HG03354 (cell line): ENCODE measurements around the gene INPP4A.
A peak's percentile ranks its signal among the peaks of the same experiment; 100 is the strongest.
"Not testable (repeated sequence)": the region's sequence is repeated elsewhere in the genome, so short reads cannot be mapped to it uniquely, and the experiment has no call there.

Experiments
- ATAC-seq: cut with Tn5 transposase; IDR thresholded peaks from one replicate; pipeline ENCODE4 v1.9.1; 2021; ENCODE audit warnings: mild to moderate bottlenecking; ENCODE audit not compliant: unreplicated experiment, poor library complexity, severe bottlenecking

INPP4A gene

DNA sequence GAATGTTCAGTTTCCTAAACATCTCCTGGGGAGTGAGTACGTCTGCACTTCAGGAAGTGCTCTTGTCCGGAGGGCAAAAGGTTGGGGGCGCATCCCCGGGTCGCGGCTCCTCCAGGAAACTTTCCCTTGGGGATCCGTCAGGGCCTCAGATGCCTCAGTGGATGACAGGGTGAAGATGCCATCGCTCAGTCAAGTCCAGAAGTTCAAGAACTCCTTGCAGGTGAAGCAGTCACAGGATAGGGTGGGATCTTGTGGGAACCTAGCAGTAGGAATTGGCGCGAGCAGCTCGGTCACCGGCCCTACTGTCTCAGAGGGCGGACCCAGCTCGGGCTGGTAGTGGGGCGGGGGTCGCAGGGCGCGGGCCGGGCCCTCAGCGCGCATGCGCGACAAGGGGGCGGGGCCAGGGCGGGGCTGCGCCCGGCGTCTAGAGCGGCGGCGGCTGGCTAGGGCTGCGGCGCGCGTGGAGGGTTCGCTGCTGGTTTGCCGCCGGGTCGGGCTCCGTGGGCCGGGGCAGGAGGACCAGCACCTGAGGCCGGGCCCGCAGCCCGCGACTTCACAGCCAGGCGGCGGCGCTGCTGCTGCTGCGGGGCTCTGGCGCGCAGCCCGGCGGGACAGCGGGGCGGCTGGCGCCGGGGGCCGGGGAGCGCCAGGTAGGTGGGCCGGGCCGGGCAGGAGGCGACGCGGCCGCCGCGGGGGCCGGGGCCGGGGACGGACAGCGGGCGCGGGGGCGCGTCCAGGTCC is at the start of gene INPP4A:
Gene INPP4A (plus strand): TSS at position 423 of the 741 bp plus-strand sequence. CDS start 75,191 bp downstream, outside the sequence.
- peak; percentile 86 for ATAC-seq

DNA sequence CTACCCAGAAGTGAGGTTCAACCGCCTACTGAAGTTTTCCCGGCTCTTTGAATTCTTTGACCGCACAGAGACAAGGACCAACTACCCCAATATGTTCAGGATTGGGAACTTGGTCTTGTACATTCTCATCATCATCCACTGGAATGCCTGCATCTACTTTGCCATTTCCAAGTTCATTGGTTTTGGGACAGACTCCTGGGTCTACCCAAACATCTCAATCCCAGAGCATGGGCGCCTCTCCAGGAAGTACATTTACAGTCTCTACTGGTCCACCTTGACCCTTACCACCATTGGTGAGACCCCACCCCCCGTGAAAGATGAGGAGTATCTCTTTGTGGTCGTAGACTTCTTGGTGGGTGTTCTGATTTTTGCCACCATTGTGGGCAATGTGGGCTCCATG is 48.7 kb upstream of the INPP4A start:
- ATAC-seq = no peak

DNA sequence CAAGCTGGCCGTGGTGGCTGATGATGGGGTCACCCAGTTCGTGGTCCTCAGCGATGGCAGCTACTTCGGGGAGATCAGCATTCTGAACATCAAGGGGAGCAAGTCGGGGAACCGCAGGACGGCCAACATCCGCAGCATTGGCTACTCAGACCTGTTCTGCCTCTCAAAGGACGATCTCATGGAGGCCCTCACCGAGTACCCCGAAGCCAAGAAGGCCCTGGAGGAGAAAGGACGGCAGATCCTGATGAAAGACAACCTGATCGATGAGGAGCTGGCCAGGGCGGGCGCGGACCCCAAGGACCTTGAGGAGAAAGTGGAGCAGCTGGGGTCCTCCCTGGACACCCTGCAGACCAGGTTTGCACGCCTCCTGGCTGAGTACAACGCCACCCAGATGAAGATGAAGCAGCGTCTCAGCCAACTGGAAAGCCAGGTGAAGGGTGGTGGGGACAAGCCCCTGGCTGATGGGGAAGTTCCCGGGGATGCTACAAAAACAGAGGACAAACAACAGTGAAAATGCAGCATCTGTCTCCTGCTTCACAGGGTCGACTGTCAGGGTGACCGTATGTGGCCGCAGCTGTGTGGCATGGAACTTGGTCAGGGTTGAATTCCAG is 47.8 kb upstream of the INPP4A start:
- ATAC-seq = no peak

DNA sequence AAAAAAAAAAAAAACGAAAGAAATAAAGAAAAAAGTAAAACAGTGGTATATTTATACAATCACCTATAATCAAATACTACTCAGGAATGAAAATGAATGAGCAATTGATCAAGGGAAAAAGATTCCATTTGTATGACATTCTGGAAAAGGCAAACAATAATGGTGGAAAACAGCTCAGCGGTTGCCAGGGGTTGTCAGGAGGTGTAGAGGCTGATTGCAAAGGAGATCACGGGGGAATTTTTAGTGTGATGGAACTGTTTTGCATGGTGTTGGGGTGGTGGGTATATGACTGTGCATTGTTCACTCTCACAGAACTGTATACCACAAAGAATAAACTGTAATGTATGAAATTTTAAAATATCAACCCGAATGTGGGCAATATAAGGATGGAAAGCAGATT is 45.5 kb upstream of the INPP4A start:
- no peak for ATAC-seq

DNA sequence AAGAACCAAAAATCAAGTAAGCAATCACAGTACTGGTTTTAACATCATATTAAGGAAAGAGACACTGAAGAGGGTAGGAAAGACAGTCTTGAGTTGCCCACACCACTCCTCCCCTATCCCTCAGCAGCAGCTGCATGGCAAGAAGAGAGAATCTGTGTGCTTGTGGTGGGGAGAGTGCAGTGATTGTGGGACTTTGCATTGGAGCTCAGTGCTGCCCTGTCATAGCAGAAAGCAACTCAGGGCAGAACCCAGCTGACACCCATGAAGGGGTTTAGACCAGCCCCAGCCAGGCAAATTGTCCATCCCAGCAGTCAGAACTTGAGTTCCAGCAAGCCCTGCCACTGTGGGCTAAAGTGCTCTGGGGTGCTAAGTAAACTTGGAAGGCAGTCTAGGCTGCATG is 40.8 kb upstream of the INPP4A start:
- no peak for ATAC-seq

DNA sequence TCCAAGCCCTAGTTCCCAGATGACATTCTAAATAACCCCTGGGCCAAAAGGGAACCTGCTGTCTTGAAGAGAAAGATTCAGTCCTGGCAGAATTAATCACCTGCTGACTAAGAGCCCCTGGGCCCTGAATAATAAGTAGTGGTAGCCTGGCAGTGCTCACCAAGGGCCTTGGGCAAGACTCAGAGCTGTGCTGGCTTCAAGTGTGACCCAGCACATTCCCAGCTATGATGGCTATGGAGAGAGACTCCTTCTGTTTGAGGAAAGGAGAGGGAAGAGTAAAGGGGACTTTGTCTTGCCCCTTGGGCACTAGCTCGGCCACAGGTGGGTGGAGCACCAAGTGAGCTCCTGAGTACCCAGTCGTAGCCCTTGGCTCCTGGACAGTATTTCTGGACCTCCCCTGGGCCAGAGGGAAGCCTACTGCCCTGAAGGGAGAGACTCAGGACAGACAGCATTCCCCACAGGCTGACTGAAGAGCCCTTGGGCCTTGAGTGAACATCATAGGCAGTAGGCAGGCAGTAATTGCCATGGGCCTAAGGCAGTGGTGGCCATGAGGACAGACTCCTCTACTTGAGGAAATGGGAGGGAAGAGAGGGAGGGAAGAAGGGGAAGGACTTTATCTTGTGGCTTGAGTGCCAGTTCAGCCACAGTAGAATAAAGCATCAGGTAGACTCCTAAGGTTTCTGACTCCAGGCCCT is 40.0 kb upstream of the INPP4A start:
- no peak for ATAC-seq

DNA sequence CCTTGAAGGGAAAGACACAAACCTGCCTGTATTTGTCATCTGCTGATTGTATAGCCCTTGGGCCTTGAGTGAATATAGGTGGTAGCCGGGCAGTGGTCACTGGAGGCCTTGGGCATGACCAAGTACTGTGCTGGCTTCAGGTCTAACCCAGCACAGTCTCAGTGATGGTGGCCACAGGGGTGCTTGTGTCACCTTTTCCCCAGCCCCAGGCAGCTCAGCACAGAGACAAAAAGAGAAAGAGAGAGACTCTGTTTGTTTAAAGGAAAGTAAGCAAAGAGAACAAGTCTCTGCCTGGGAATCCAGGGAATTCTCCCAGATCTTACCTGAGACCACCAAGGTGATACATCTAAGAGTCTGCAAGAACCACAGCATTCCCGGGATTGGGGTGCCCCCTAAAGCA is 39.4 kb upstream of the INPP4A start:
- no peak for ATAC-seq

DNA sequence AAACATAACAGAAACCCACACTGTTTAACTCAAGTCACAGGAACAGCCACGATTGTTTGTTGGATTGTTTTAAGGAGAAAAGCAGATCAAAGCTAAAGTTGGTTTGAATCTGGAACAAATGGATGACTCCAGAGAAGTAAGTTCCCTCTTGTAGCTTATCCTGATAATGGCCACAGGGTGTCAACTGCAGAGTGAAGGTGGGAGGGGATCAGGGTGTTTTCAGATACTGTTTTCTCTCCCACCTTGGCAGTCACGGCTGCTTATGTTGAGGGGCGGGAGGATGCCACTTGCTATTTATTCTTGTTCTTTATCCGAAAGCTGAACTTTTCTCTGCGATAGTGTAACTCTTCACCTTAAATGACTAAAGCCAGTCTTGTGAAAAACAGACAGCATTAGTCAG is 36.5 kb upstream of the INPP4A start:
- ATAC-seq = no peak

DNA sequence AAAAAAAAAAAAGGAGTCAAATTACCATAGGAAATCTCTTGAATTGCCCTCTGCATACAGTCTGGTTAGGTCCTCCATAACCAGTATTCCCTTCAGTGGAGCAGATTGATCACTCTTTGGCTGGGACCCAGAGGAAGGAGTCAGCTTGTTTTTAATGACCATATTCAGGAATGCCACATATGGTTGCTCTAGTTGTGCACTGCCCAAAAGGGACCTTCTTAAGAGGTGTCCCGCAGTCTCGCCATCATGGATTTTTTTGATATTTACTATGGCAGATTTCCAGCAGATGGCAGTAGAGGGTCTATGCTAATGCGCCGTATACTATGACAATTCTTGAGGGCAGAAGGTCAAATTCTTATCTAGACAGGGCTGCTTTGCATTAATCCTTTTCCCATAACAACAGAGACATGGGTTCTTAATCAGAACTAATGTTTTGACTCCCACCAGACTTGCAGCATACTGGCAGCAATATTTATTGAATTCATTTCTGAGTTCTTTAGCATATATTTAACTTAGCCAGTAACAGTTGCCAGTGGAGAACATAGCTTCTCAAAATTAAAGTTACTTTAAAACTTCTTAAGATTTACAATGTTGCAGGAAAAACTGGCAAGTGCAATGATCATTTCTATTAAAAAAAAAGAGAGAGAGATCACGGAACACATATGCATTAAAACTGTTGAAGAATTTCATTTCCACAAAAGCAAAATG is 31.8 kb upstream of the INPP4A start:
- ATAC-seq = peak; percentile 81

DNA sequence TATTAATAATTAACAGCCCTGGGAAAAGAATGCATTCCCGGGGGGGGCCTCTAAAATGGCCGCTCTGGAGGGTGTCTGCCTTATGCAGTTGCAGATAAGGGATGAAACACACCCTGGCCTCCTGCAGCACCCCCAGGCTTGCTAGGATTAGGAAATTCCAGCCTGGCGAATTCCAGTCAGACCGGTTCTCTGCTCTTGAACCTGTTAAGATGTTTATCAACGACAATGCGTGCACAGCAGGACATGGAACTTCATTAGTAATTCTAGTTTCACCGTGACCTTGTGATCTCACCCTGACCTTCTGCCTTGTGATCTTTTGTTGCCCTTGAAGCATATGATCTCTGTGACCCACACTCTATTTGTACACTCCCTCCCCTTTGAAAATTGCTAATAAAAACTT is 30.4 kb upstream of the INPP4A start:
- ATAC-seq = not testable (repeated sequence)

DNA sequence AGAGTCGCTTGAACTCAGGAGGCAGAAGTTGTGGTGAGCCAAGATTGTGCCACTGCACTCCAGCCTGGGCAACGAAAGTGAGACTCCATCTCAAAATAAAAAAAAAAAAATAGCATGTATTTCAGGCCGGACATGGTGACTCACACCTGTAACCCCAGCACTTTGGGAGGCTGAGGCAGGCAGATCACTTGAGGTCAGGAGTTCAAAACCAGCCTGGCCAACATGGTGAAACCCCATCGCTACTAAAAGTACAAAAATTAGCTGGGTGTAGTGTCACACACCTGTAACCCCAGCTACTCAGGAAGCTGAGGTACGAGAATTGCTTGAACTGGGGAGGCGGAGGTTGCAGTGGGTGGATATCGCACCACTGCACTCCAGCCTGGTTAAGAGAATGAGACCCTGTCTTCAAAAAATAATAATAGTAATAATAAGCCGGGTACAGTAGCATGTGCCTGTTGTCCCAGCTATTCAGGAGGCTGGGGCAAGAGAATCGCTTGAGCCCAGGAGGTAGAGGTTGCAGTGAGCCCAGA is 28.9 kb upstream of the INPP4A start:
- not testable (repeated sequence) for ATAC-seq

DNA sequence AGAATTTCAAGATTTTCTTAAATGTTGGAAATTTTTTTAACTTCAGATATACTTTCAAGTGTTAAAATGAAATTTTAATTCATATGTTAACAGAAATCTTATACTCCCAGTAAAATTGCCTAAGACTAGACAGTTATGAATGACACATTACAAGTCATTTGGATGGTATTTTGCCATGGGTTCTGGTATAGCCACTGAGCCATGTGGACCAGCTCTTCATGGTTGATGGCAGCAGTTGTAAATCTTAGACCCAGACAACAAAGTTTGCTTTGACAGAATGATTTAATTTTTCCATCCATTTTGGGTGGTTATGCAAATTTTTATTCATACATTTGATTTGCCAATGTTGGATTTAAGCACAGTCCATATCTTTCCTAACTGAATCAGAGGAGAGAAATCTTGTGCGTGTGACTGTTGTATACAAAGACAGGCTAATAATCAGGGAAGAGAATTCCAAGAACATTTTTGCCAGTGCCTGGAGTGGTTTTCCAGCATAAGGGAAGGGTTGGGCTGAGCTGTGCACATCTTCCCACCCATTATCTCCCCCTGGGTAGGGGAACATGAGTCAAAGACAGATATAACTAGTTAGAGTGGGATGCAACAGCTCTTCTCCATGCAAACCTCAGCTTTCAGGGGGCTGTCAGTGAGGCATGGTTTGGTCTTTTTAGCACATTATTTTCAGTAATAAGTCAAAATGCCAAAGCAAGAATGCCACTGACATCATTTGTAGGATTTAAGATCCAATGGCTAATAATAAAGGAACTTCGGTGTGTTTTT is 28.1 kb upstream of the INPP4A start:
- ATAC-seq = no peak

DNA sequence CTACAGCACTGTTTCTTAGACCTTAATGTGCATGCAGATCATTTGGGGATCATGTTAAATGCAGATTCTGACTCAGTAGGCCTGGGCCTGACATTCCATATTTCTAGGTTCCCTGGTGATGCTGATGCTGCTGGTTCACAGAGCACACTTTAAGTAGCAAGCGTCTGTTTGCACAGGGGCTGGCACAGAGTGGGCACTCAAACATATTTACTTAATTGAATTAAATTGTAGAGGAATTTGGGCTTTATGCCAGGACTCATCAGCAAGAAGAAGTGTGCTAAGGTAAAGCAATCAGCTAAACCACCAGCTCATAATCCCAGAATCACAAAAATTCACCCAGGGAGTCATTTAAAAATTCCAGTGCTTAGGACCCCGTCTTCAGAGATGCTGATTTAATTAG is 25.1 kb upstream of the INPP4A start:
- ATAC-seq = no peak

DNA sequence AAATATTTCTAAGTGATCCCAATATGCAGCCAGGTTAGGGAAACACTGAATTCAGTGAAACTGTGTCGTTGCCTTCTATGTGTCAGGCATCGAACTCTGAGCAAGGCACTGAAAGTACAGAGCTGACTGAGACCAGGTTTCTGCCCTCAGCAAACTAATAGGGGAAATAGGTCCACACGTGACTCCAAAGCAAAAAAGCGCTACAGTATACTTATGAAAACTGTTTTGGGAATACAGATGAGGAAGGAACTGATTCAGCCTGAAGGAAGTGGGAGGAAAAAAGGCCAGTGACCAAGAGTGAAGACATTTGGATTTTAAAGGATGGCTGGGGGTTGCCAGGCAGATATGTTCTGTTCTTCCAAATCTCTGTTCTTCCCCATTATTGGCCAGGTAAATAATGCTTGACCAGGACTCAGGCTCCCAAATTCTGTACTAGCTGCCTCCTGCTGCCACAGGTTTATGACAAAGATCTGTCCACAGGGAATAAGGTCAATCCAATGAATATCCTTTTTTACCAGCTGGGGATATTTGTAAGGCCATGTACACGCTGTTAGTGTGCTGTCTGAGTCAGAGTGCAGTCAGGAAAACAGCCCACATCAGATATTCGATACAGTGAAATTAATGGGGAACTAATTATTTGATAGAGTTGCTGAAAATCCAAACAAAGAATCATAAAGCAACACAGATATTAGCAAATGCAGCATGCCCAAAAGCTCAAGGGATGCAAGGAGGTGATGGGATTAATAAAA is 24.5 kb upstream of the INPP4A start:
- ATAC-seq = no peak

DNA sequence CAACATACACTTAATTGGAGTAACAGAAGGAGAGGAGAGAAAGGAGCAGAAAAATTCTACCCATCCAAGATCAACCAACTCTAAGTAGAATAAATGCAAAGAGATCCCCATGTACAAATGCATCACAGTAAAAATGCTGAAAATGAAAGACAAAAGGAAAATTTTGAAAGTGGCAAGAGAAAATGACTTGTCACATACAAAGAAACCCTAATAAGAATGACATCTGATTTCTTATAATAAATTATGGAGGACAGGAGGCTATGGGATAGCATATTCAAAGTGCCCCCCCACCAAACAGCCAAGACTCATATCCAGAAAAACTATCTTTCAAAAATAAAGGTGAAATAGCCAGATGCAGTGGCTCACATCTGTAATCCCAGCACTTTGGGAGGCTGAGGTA is 22.2 kb upstream of the INPP4A start:
- no peak for ATAC-seq

DNA sequence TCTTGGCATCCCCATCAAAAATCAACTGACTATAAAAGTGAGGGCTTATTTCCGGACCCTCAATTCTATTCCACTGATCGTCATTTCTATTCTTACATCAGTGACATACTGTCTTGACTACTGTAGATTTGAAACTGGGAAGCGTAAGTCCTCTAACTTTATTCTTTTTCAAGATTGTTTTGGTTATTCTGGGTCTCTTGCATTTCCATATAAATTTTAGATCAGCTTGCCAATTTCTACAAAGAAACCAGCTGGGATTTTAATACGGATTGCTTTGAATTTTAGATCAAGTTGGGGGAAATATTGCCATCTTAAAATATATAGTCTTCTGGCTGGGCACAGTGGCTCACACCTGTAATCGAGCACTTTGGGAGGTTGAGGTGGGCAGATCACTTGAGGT is 17.9 kb upstream of the INPP4A start:
- ATAC-seq = no peak

DNA sequence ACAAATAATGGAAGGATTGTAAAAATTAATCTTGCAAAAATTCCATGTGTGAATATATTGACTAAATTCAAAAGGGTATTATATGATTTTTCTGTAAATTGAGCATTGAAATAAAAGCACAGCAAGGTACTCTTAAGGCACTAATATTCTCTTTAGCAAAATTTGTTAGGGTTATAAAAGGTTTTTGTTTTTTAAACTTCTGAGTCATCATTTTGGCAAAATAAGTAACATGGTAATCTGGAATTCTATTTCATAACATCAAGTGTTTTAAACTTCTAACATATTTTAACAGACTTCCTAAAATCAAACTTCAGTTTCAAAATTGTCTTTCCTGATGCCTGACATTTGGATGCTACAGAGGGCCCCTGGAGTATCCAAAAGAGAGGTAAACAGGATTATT is 12.5 kb upstream of the INPP4A start:
- ATAC-seq = no peak

DNA sequence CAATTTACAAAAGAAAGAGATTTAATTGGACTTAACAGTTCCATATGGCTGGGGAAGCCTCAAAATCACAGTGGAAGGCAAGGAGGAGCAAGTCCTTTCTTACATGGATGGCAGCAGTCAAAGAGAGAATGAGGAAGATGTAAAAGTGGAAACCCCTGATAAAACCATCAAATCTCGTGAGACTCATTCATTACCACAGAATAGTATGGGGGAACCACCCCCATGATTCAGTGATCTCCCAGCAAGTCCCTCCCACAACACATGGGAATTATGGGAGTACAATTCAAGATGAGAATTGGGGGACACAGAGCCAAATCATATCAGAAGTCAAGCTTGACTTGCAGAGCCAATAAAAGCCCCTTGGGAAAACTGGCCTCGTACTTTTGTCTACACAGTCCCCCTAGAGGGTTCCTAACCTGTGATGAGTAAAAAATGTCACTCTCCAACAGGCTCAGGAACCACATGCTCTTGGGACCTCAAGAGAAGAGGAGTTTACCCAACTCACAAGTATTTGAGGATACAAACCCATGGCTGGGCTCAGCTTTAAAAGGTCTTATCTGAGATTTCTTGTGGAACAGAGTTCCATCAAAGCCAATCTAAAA is 11.2 kb upstream of the INPP4A start:
- ATAC-seq = no peak
